H1 (cell line): ENCODE measurements around the gene CFAP74. TPM values are rescaled to one million over a fixed set of nuclear protein-coding genes. Genes with fewer than 3 reads are reported as not detected.
A peak's percentile ranks its signal among the peaks of the same experiment; 100 is the strongest.

Experiments used
- KDM4A ChIP-seq: IDR thresholded peaks from one replicate; pipeline ENCODE4 v1.7.1; 2012; ENCODE audit warnings: low read depth, mild to moderate bottlenecking, moderate library complexity, low read length, inconsistent platforms; ENCODE audit not compliant: severe bottlenecking
- RBBP5 ChIP-seq: IDR thresholded peaks from 2 replicates; pipeline ENCODE4 v1.7.1; 2012; ENCODE audit warnings: low read depth, mild to moderate bottlenecking, inconsistent platforms, low read length, moderate library complexity, borderline replicate concordance
- polyA plus RNA-seq, 7 experiments: library from polyadenylated mRNA; depleted of rRNA in 3 of 7; stranded (reverse) in 5 of 7; unstranded in 2 of 7; fragments of >200 nt in 5 of 7; fragments of 200-250 nt in 2 of 7; gene quantifications; 1 replicate in 5 of 7; 2 replicates in 1 of 7; 4 replicates in 1 of 7; pipeline versions ENCODE4 v1.2.1 to v1.2.3, GENCODE V29; 2011 to 2013; ENCODE audit warnings: missing spikeins in 2 of 7, mixed read lengths in 2 of 7
- total RNA-seq: library from RNA; stranded (reverse); fragmentation: NEBNext Ultra II Directional; extraction: Animal tissue kit (Norgen Biotek cat#: 25700); gene quantifications from 2 replicates; pipeline ENCODE4 v1.2.1, GENCODE V29; 2021

The CFAP74 gene
- total and polyA plus RNA-seq, 2 of the 8 experiments (the other 6 are each of a cell fraction or from before 2014, with no cell fraction given): 0.09 to 0.20 TPM

GRCh38 chr1:1889847-1890505 lies 113.6 kb downstream of the CFAP74 start (continued):
- TF ChIP-seq RBBP5 (0 out of 2 replicates have a peak, but pooled peaks have one; percentile 78), KDM4A (peak; percentile 48)
